Fibroblast of lung (primary cell): ENCODE measurements around the gene CUBN. TPM values are rescaled to one million over a fixed set of nuclear protein-coding genes. Genes with fewer than 3 reads are reported as not detected.

Experiments
- DNase-seq, 2 donors: peaks; one replicate each; pipeline versions ENCODE4 v3.0.0 to v3.0.0-alpha.2; 2010; ENCODE audit warnings: low read depth in 2 of 2
- H2AFZ ChIP-seq: 2 replicates; pipeline ENCODE4 v1.5.1; 2012; ENCODE audit warnings: low read length, control low read depth, inconsistent platforms
- H3K27ac ChIP-seq: 2 replicates; pipeline ENCODE4 v1.5.1; 2011; ENCODE audit warnings: low read length, control low read depth; ENCODE audit not compliant: insufficient read depth
- H3K27me3 ChIP-seq: 2 replicates; pipeline ENCODE4 v1.5.1; 2011; ENCODE audit warnings: mild to moderate bottlenecking, low read length; ENCODE audit not compliant: control insufficient read depth, insufficient read depth
- H3K36me3 ChIP-seq: 2 replicates; pipeline ENCODE4 v1.5.1; 2011; ENCODE audit warnings: low read length; ENCODE audit not compliant: control insufficient read depth, insufficient read depth
- H3K4me1 ChIP-seq: 2 replicates; pipeline ENCODE4 v1.5.1; 2011; ENCODE audit warnings: low read length; ENCODE audit not compliant: control insufficient read depth, insufficient read depth; ENCODE audit errors: extremely low read depth
- H3K4me2 ChIP-seq: 2 replicates; pipeline ENCODE4 v1.5.1; 2011; ENCODE audit warnings: low read length, control low read depth; ENCODE audit not compliant: insufficient read depth; ENCODE audit errors: extremely low read depth
- H3K4me3 ChIP-seq, 4 experiments: fragments of 200-600 bp in 1 of 4; sonication (generic) in 1 of 4; replicated peaks in 1 of 4; 2 replicates each; pipeline ENCODE4 v1.5.1; 2011 to 2016; ENCODE audit warnings: low read length in 4 of 4, low read depth in 3 of 4, mild to moderate bottlenecking in 3 of 4, control low read depth in 2 of 4, inconsistent platforms in 1 of 4, mixed read lengths in 1 of 4; ENCODE audit not compliant: insufficient read depth in 1 of 4; ENCODE audit errors: control extremely low read depth in 1 of 4
- H3K79me2 ChIP-seq: 2 replicates; pipeline ENCODE4 v1.5.1; 2012; ENCODE audit warnings: mild to moderate bottlenecking, low read length, inconsistent platforms; ENCODE audit not compliant: control insufficient read depth, insufficient read depth
- H3K9ac ChIP-seq: 2 replicates; pipeline ENCODE4 v1.5.1; 2011; ENCODE audit warnings: mild to moderate bottlenecking, low read length, control low read depth; ENCODE audit not compliant: insufficient read depth
- H3K9me3 ChIP-seq: 2 replicates; pipeline ENCODE4 v1.5.1; 2012; ENCODE audit warnings: low read depth, low read length; ENCODE audit not compliant: control insufficient read depth, insufficient read depth
- H4K20me1 ChIP-seq: 2 replicates; pipeline ENCODE4 v1.5.1; 2011; ENCODE audit warnings: low read length; ENCODE audit not compliant: control insufficient read depth, insufficient read depth; ENCODE audit errors: extremely low read depth
- EZH2 ChIP-seq: IDR thresholded peaks from 2 replicates; pipeline ENCODE4 v1.5.1; 2012; ENCODE audit warnings: low read length, control low read depth, mild to moderate bottlenecking; ENCODE audit errors: missing control alignments
- polyA plus RNA-seq, 2 donors: library from polyadenylated mRNA; depleted of rRNA in 1 of 2; stranded (reverse) in 1 of 2; unstranded in 1 of 2; fragments of >200 nt; gene quantifications; 2 replicates each; pipeline ENCODE4 v1.2.1, GENCODE V29; 2011 to 2012; ENCODE audit warnings: missing spikeins in 1 of 2
- total RNA-seq: library from RNA; depleted of rRNA; stranded (reverse); fragments of >200 nt; gene quantifications from 2 replicates; pipeline ENCODE4 v1.2.1, GENCODE V29; 2014
- TF ChIP-seq, protein P1 (sequence below), 2 donors: IDR thresholded peaks in 1 of 2; conservative IDR thresholded peaks in 1 of 2; 1 replicate in 1 of 2; 2 replicates in 1 of 2; pipeline ENCODE4 v1.5.1; 2011 to 2012; ENCODE audit warnings: low read length in 2 of 2, control low read depth in 1 of 2, inconsistent platforms in 1 of 2, low read depth in 1 of 2, mild to moderate bottlenecking in 1 of 2

The CUBN gene
- total and polyA plus RNA-seq, 2 donors (not counting 1 experiment from before 2014, with no cell fraction given): 1.3 to 1.5 TPM

DNA sequence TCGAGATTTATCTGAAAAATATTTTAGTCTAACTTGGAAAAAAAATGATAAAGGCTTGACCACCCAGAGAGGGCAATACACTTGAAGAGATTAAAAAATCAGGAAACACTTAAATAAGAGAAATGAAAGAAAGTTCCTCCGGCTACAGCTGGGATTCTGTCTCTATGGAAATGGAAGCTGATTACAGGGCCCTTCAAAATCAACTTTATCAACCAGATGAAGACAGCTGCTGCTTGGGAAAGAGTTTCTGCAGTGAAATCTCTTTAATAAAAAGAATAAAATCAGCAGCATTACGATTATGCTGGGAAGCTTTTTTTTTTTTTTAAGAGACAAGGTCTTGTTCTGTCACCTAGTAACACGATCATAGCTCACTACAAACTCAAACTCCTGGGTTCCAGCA, 316.9 kb downstream of the CUBN start:
- H3K27ac ChIP-seq: no peak overlapping the region
- H4K20me1 ChIP-seq: no peaks in the 10 kb centered on the region
- H3K9ac ChIP-seq: no peak overlapping the region
- peaks cover 5% of the 10 kb centered on the region for H3K4me1 ChIP-seq
- peaks cover 3% of the 10 kb centered on the region for H3K36me3 ChIP-seq
- H2AFZ ChIP-seq: no peak overlapping the region
- peaks cover 60% of the 10 kb centered on the region for H3K79me2 ChIP-seq
- TF ChIP-seq, protein P1, sequence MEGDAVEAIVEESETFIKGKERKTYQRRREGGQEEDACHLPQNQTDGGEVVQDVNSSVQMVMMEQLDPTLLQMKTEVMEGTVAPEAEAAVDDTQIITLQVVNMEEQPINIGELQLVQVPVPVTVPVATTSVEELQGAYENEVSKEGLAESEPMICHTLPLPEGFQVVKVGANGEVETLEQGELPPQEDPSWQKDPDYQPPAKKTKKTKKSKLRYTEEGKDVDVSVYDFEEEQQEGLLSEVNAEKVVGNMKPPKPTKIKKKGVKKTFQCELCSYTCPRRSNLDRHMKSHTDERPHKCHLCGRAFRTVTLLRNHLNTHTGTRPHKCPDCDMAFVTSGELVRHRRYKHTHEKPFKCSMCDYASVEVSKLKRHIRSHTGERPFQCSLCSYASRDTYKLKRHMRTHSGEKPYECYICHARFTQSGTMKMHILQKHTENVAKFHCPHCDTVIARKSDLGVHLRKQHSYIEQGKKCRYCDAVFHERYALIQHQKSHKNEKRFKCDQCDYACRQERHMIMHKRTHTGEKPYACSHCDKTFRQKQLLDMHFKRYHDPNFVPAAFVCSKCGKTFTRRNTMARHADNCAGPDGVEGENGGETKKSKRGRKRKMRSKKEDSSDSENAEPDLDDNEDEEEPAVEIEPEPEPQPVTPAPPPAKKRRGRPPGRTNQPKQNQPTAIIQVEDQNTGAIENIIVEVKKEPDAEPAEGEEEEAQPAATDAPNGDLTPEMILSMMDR (conservative IDR thresholded peaks at IDR 0.05 in 1 of 2, IDR thresholded peaks at IDR 0.05 in 1 of 2; ENCODE audit: low read depth in 1 of 2, low read length in 2 of 2): no peak
- no peak for TF ChIP-seq EZH2
- DNase-seq: peak in 1 of 2 donors; percentile 6
- no peaks in the 10 kb centered on the region for H3K9me3 ChIP-seq
- no peak overlapping the region for H3K4me2 ChIP-seq
- no peaks in the 10 kb centered on the region for H3K27me3 ChIP-seq
- no peak overlapping the region for H3K4me3 ChIP-seq

DNA sequence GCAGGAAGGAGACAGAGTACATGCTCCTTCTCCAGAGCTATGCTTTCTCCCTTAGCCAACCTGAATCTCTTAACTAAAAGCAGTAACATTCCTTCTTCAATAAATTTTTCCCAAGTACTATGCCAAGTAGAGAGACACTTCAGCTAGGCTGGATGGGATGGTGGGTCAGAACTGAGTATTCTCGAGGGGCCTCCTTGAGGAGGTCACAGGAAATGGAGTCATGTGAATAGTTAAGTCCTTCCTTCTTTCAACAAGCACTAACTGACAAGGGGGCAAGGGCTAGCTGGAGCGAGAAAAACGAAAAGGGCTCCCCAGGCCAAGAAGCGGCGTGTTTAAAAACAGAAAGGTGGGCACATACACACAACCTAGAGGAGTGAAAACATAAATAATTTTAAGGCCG, 317.8 kb downstream of the CUBN start:
- Histone ChIP-seq H4K20me1 (no peaks in the 10 kb centered on the region), H3K9ac (no peak overlapping the region), H3K27me3 (no peaks in the 10 kb centered on the region), H3K4me1 (peaks cover 5% of the 10 kb centered on the region), H3K27ac (no peak overlapping the region), H2AFZ (no peak overlapping the region), H3K4me3 (no peak overlapping the region), H3K36me3 (peaks cover 3% of the 10 kb centered on the region), H3K9me3 (no peaks in the 10 kb centered on the region), H3K79me2 (peaks cover 58% of the 10 kb centered on the region), H3K4me2 (no peak overlapping the region)
- DNase-seq: no peak
- TF ChIP-seq, protein P1 (conservative IDR thresholded peaks at IDR 0.05 in 1 of 2, IDR thresholded peaks at IDR 0.05 in 1 of 2; ENCODE audit: low read depth in 1 of 2, low read length in 2 of 2): no peak
- no peak for TF ChIP-seq EZH2

DNA sequence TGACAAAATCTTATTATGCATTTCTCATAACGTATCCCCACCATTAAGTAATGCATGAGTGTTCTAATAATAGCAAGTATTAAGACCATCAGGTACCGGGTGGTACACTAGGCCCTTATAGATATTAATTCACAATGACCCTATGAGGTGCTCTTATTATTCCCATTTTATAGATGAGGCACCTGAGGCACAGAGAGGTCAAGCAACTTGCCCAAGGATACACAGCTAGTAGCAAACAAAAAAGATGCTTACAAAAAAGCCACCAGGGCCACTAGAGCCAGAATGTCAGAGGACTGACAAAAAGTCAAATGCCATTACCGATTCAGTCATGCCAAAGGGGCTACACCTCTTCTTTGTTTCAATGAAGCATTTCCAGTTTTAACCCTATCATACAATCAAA, 318.3 kb downstream of the CUBN start:
- H3K79me2 ChIP-seq: peaks cover 54% of the 10 kb centered on the region
- TF ChIP-seq, protein P1 (conservative IDR thresholded peaks at IDR 0.05 in 1 of 2, IDR thresholded peaks at IDR 0.05 in 1 of 2; ENCODE audit: low read depth in 1 of 2, low read length in 2 of 2): no peak
- TF ChIP-seq EZH2: no peak
- no peaks in the 10 kb centered on the region for H3K27me3 ChIP-seq
- no peak overlapping the region for H2AFZ ChIP-seq
- no peaks in the 10 kb centered on the region for H4K20me1 ChIP-seq
- peaks cover 3% of the 10 kb centered on the region for H3K36me3 ChIP-seq
- no peak overlapping the region for H3K4me2 ChIP-seq
- no peak overlapping the region for H3K27ac ChIP-seq
- no peak overlapping the region for H3K4me3 ChIP-seq
- no peak for DNase-seq
- H3K9ac ChIP-seq: no peak overlapping the region
- no peaks in the 10 kb centered on the region for H3K9me3 ChIP-seq
- H3K4me1 ChIP-seq: peaks cover 5% of the 10 kb centered on the region
